GM23338 (cell line): ENCODE data around the gene DNASE1L2. TPM values are rescaled to one million over a fixed set of nuclear protein-coding genes. Genes with fewer than 3 reads are reported as not detected.

Experiments
- ATAC-seq: fragments of 200-7000 bp; cut with Tn5 transposase; 3 replicates; pipeline ENCODE4 v1.9.1; 2020
- DNase-seq: peaks from one replicate; pipeline ENCODE4 v3.0.0-alpha.2; 2015; ENCODE audit warnings: low spot score
- H2AFZ ChIP-seq: fragments of 200-600 bp; sonication (generic); 2 replicates; pipeline ENCODE4 v1.8.0; 2016; ENCODE audit warnings: antibody characterized with exemption, mild to moderate bottlenecking, moderate library complexity
- H3F3A ChIP-seq: fragments of 200-600 bp; sonication (generic); replicated peaks from 2 replicates; pipeline ENCODE4 v1.8.0; 2017; ENCODE audit warnings: antibody characterized with exemption, mixed run types, low read depth
- H3K27ac ChIP-seq: fragments of 200-600 bp; sonication (generic); 2 replicates; pipeline ENCODE4 v1.6.1; 2016; ENCODE audit warnings: low read depth
- H3K27me3 ChIP-seq: fragments of 200-600 bp; sonication (generic); 2 replicates; pipeline ENCODE4 v1.8.0; 2016; ENCODE audit warnings: mild to moderate bottlenecking, mixed run types, moderate library complexity; ENCODE audit not compliant: insufficient read depth
- H3K36me3 ChIP-seq: fragments of 200-600 bp; sonication (generic); 2 replicates; pipeline ENCODE4 v1.8.0; 2016; ENCODE audit warnings: mild to moderate bottlenecking; ENCODE audit not compliant: insufficient read depth
- H3K4me1 ChIP-seq: fragments of 200-600 bp; sonication (generic); 2 replicates; pipeline ENCODE4 v1.8.0; 2016; ENCODE audit warnings: mild to moderate bottlenecking, moderate library complexity; ENCODE audit not compliant: insufficient read depth
- H3K4me2 ChIP-seq: fragments of 200-600 bp; sonication (generic); 2 replicates; pipeline ENCODE4 v1.7.1; 2017; ENCODE audit warnings: mixed run types
- H3K4me3 ChIP-seq: fragments of 200-600 bp; sonication (generic); 2 replicates; pipeline ENCODE4 v1.6.1; 2016; ENCODE audit warnings: mixed run types
- H3K79me2 ChIP-seq: fragments of 200-600 bp; sonication (generic); replicated peaks from 2 replicates; pipeline ENCODE4 v1.8.0; 2017; ENCODE audit warnings: mild to moderate bottlenecking; ENCODE audit not compliant: insufficient read depth
- H3K9me2 ChIP-seq: fragments of 200-600 bp; sonication (generic); 2 replicates; pipeline ENCODE4 v1.8.0; 2017; ENCODE audit not compliant: insufficient read depth
- H4K20me1 ChIP-seq: fragments of 200-600 bp; sonication (generic); replicated peaks from 2 replicates; pipeline ENCODE4 v1.8.0; 2017; ENCODE audit warnings: mild to moderate bottlenecking; ENCODE audit not compliant: insufficient read depth
- H3K27ac Mint-ChIP-seq: 2 replicates; pipeline ENCODE4 v1.8.0; 2020; ENCODE audit warnings: inconsistent platforms, mild to moderate bottlenecking, moderate library complexity, mixed read lengths
- H3K27me3 Mint-ChIP-seq: 3 replicates; pipeline ENCODE4 v1.8.0; 2022; ENCODE audit warnings: low read depth, mild to moderate bottlenecking, moderate library complexity, mixed read lengths, inconsistent platforms; ENCODE audit not compliant: insufficient read depth, poor library complexity
- H3K36me3 Mint-ChIP-seq: 3 replicates; pipeline ENCODE4 v1.8.0; 2021; ENCODE audit warnings: low read depth, mild to moderate bottlenecking, inconsistent platforms, moderate library complexity, mixed read lengths
- H3K4me1 Mint-ChIP-seq: 3 replicates; pipeline ENCODE4 v1.8.0; 2020; ENCODE audit warnings: mild to moderate bottlenecking, inconsistent platforms, mixed read lengths
- H3K4me3 Mint-ChIP-seq: 3 replicates; pipeline ENCODE4 v1.8.0; 2021; ENCODE audit warnings: moderate library complexity, mild to moderate bottlenecking, inconsistent platforms, mixed read lengths
- H3K9me3 Mint-ChIP-seq: 3 replicates; pipeline ENCODE4 v1.8.0; 2020; ENCODE audit warnings: moderate library complexity, mild to moderate bottlenecking, inconsistent platforms, mixed read lengths
- CREB1 ChIP-seq: fragments of 250-450 bp; sonication (Bioruptor Pico); IDR thresholded peaks from 2 replicates; pipeline ENCODE4 v1.5.0; 2020; ENCODE audit warnings: low read depth, mild to moderate bottlenecking, moderate library complexity
- CTCF ChIP-seq, 2 experiments: fragments of 200-600 bp in 1 of 2; sonication (generic) in 1 of 2; conservative IDR thresholded peaks; 2 replicates each; pipeline versions ENCODE4 v1.5.1 to v1.6.1; 2016 to 2017; ENCODE audit warnings: antibody characterized with exemption in 2 of 2, low read depth in 2 of 2, mild to moderate bottlenecking in 2 of 2, moderate library complexity in 1 of 2
- ETS1 ChIP-seq: IDR thresholded peaks from 2 replicates; pipeline ENCODE4 v1.6.1; 2016; ENCODE audit warnings: antibody characterized with exemption
- EZH2 ChIP-seq: fragments of 200-600 bp; sonication (generic); IDR thresholded peaks from one replicate; pipeline ENCODE4 v1.8.0; 2017; ENCODE audit warnings: antibody characterized with exemption, mild to moderate bottlenecking, low read depth; ENCODE audit not compliant: unreplicated experiment
- EZH2phosphoT487 ChIP-seq: fragments of 200-600 bp; sonication (generic); IDR thresholded peaks from one replicate; pipeline ENCODE4 v1.8.1; 2018; ENCODE audit warnings: antibody characterized with exemption; ENCODE audit not compliant: unreplicated experiment
- JUNB ChIP-seq: IDR thresholded peaks from one replicate; pipeline ENCODE4 v1.6.1; 2016; ENCODE audit warnings: antibody characterized with exemption; ENCODE audit not compliant: unreplicated experiment
- NANOG ChIP-seq: IDR thresholded peaks from 2 replicates; pipeline ENCODE4 v1.6.1; 2016; ENCODE audit warnings: antibody characterized with exemption, borderline replicate concordance
- POLR2AphosphoS5 ChIP-seq: IDR thresholded peaks from 2 replicates; pipeline ENCODE4 v1.6.1; 2016; ENCODE audit warnings: antibody characterized with exemption, low read depth
- REST ChIP-seq: IDR thresholded peaks from one replicate; pipeline ENCODE4 v1.6.1; 2018; ENCODE audit warnings: antibody characterized with exemption; ENCODE audit not compliant: unreplicated experiment
- STAT1 ChIP-seq: IDR thresholded peaks from one replicate; pipeline ENCODE4 v1.6.1; 2016; ENCODE audit warnings: antibody characterized with exemption; ENCODE audit not compliant: unreplicated experiment
- ZNF114 ChIP-seq: fragments of 250-450 bp; sonication (Bioruptor Pico); IDR thresholded peaks from 2 replicates; pipeline ENCODE4 v1.5.0; 2020; ENCODE audit warnings: mild to moderate bottlenecking, moderate library complexity
- ZNF331 ChIP-seq: fragments of 250-450 bp; sonication (Bioruptor Pico); IDR thresholded peaks from 2 replicates; pipeline ENCODE4 v1.5.0; 2020; ENCODE audit warnings: low read depth, mild to moderate bottlenecking, moderate library complexity
- ZNF462 ChIP-seq: fragments of 250-450 bp; sonication (Bioruptor Pico); IDR thresholded peaks from 2 replicates; pipeline ENCODE4 v1.5.0; 2020; ENCODE audit warnings: mild to moderate bottlenecking, moderate library complexity
- polyA plus RNA-seq: library from polyadenylated mRNA; unstranded; fragments of >200 nt; fragmentation: Nextera tagmentation; extraction: Ambion mirVana; gene quantifications from 2 replicates; pipeline ENCODE4 v1.2.1, GENCODE V29; 2016
- total RNA-seq: library from RNA; depleted of rRNA; stranded (reverse); fragments of >200 nt; shearing (Covaris generic); gene quantifications from 2 replicates; pipeline ENCODE4 v1.2.3, GENCODE V29; 2014

DNASE1L2 gene
- total and polyA plus RNA-seq, 2 experiments from 2014 or later = 0.23 TPM; not detected in 1

- H2AFZ ChIP-seq = no peak overlapping the region
- peaks cover 19% of the 10 kb centered on the region for H3K27me3 Mint-ChIP-seq
- no peaks in the 10 kb centered on the region for H3K79me2 ChIP-seq
- H4K20me1 ChIP-seq = no peaks in the 10 kb centered on the region
- H3K4me1 Mint-ChIP-seq = peaks cover 13% of the 10 kb centered on the region
- H3K27ac Mint-ChIP-seq = no peak overlapping the region
- peaks cover 4% of the 10 kb centered on the region; the same call in 1 of the 2 replicates for H3K4me1 ChIP-seq
- TF ChIP-seq CTCF (conservative IDR thresholded peaks at IDR 0.05; ENCODE audit: low read depth in 2 of 2) (no peak), EZH2phosphoT487 (no peak), ZNF331 (CRISPR knock-in tag) (no peak), REST (no peak), JUNB (no peak), STAT1 (no peak), NANOG (no peak), POLR2AphosphoS5 (no peak), ETS1 (no peak), ZNF114 (CRISPR knock-in tag) (no peak), EZH2 (no peak), ZNF462 (CRISPR knock-in tag) (no peak), CREB1 (CRISPR knock-in tag) (no peak)
- DNase-seq (no peak), ATAC-seq (no peak)
- no peak overlapping the region for H3K27ac ChIP-seq
- peak overlapping the region; percentile 95 for H3K4me2 ChIP-seq
- H3K36me3 ChIP-seq = no peaks in the 10 kb centered on the region
- no peaks in the 10 kb centered on the region for H3K9me2 ChIP-seq
- H3F3A ChIP-seq = peaks cover 9% of the 10 kb centered on the region; the same call in 1 of the 2 replicates
- no peaks in the 10 kb centered on the region for H3K9me3 Mint-ChIP-seq
- peaks cover 14% of the 10 kb centered on the region for H3K36me3 Mint-ChIP-seq
- peak overlapping the region; percentile 95 for H3K4me3 ChIP-seq
- peak overlapping the region; percentile 84 for H3K4me3 Mint-ChIP-seq
- peaks cover 9% of the 10 kb centered on the region; the same call in 1 of the 2 replicates for H3K27me3 ChIP-seq
Observed at GRCh38 chr16:2206420-2206779, 29.8 kb upstream of the DNASE1L2 start.
